Measurements from ENCODE around the gene GPR152.

DNA sequence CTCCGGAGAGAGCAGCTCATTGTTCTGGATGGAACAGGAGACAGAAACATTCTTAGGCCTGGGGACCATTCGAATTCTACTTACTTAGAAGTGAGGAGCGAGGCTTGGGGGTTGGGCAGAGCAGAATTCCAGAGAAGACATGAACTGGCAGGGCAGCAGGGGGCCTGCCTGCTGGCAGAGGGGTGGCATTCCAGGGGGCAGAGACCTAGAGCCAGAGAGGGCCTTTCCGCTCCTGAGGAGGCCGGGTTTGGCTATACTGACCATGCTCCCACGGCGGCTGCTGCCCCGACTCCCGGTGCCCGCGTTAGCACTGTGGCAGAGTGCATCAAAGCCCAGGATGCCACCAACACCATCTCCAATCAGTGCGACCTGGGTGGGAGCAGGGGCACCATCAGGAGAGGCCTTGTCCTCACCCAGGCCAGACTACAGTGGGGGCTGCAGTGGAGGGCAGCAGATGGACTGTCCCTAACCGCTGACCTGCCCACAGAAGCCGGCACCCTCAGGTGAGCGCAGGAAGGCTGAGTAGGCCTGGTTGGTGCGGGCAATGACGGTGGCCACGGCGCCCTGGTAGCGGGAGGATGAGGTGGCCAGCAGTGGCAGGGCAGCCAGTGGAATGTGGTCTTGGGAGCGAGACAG lies 45.2 kb upstream of the GPR152 start:
- TF ChIP-seq FOXP2 (optimal IDR thresholded peaks at IDR 0.05; ENCODE audit: borderline replicate concordance, extremely low read depth, extremely low read length, insufficient read depth) (no peak), TAF1 (IDR thresholded peaks at IDR 0.05; ENCODE audit: borderline replicate concordance, insufficient read depth, low read length) (no peak), POLR2AphosphoS5 (IDR thresholded peaks at IDR 0.05; ENCODE audit: low read depth, low read length) (no peak)
- TF ChIP-seq, protein P1, sequence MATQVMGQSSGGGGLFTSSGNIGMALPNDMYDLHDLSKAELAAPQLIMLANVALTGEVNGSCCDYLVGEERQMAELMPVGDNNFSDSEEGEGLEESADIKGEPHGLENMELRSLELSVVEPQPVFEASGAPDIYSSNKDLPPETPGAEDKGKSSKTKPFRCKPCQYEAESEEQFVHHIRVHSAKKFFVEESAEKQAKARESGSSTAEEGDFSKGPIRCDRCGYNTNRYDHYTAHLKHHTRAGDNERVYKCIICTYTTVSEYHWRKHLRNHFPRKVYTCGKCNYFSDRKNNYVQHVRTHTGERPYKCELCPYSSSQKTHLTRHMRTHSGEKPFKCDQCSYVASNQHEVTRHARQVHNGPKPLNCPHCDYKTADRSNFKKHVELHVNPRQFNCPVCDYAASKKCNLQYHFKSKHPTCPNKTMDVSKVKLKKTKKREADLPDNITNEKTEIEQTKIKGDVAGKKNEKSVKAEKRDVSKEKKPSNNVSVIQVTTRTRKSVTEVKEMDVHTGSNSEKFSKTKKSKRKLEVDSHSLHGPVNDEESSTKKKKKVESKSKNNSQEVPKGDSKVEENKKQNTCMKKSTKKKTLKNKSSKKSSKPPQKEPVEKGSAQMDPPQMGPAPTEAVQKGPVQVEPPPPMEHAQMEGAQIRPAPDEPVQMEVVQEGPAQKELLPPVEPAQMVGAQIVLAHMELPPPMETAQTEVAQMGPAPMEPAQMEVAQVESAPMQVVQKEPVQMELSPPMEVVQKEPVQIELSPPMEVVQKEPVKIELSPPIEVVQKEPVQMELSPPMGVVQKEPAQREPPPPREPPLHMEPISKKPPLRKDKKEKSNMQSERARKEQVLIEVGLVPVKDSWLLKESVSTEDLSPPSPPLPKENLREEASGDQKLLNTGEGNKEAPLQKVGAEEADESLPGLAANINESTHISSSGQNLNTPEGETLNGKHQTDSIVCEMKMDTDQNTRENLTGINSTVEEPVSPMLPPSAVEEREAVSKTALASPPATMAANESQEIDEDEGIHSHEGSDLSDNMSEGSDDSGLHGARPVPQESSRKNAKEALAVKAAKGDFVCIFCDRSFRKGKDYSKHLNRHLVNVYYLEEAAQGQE (IDR thresholded peaks at IDR 0.05; ENCODE audit: insufficient read depth in 1 of 2, low read depth in 2 of 2, low read length in 2 of 2): no peak

All from PFSK-1 (cell line).